H1 (cell line): Measurements from ENCODE around the gene FRMD4A. TPM values are rescaled to one million over a fixed set of nuclear protein-coding genes. Genes with fewer than 3 reads are reported as not detected.

Experiments used
- CTCF ChIA-PET: fragments of 300-600 bp; sonication (Branson Sonifier 250); formaldehyde crosslinking; loops from one replicate; lab custom pipeline; 2021; ENCODE audit not compliant: partially characterized antibody; lab: Charles Lee
- POLR2A ChIA-PET: fragments of 300-600 bp; sonication (Branson Sonifier 250); formaldehyde crosslinking; loops from one replicate; lab custom pipeline; 2021; ENCODE audit warnings: inconsistent platforms; ENCODE audit not compliant: partially characterized antibody; lab: Charles Lee
- DNase-seq, 2 experiments: peaks; one replicate each; pipeline versions ENCODE4 v3.0.0 to v3.0.0-alpha.2; 2010 to 2022; ENCODE audit warnings: low spot score in 2 of 2, low read depth in 1 of 2, mixed read lengths in 1 of 2
- FAIRE-seq: peaks from 2 replicates; lab custom pipeline; 2011; peaks lifted over from hg19 to GRCh38; lab: Jason Lieb, UNC
- H2AFZ ChIP-seq: 2 replicates; pipeline ENCODE4 v1.8.1; 2012; ENCODE audit warnings: low read length, inconsistent platforms
- H2AK5ac ChIP-seq: 2 replicates; pipeline ENCODE4 v1.6.1; 2013; ENCODE audit warnings: low read depth, low read length
- H2BK120ac ChIP-seq: replicated peaks from 2 replicates; pipeline ENCODE3; 2013; ENCODE audit warnings: low read depth, low read length, inconsistent platforms
- H2BK12ac ChIP-seq: 2 replicates; pipeline ENCODE4 v1.6.1; 2013; ENCODE audit warnings: low read depth, low read length
- H2BK15ac ChIP-seq: 2 replicates; pipeline ENCODE4 v1.6.1; 2013; ENCODE audit warnings: low read length
- H2BK20ac ChIP-seq: 2 replicates; pipeline ENCODE4 v1.6.1; 2013; ENCODE audit warnings: low read length
- H2BK5ac ChIP-seq: 2 replicates; pipeline ENCODE4 v1.6.1; 2013; ENCODE audit warnings: low read depth, low read length
- H3K14ac ChIP-seq: 2 replicates; pipeline ENCODE4 v1.6.1; 2013; ENCODE audit warnings: inconsistent platforms; ENCODE audit not compliant: insufficient read length
- H3K18ac ChIP-seq: 2 replicates; pipeline ENCODE4 v1.6.1; 2013; ENCODE audit warnings: low read length; ENCODE audit errors: extremely low read depth
- H3K23ac ChIP-seq: 2 replicates; pipeline ENCODE4 v1.6.1; 2013; ENCODE audit warnings: inconsistent platforms; ENCODE audit not compliant: insufficient read length
- H3K23me2 ChIP-seq: 2 replicates; pipeline ENCODE4 v1.6.1; 2013; ENCODE audit warnings: low read depth, low read length
- H3K27ac ChIP-seq: 2 replicates; pipeline ENCODE4 v1.6.1; 2011; ENCODE audit warnings: low read depth, low read length, inconsistent platforms
- H3K27me3 ChIP-seq, 4 experiments: replicated peaks in 1 of 4; 1 replicate in 1 of 4; 2 replicates in 3 of 4; pipeline versions ENCODE4 v1.6.1 to v1.8.1; 2011 to 2013; ENCODE audit warnings: low read length in 3 of 4, mild to moderate bottlenecking in 3 of 4, inconsistent platforms in 2 of 4, mixed read lengths in 2 of 4, moderate library complexity in 1 of 4; ENCODE audit not compliant: control insufficient read depth in 3 of 4, insufficient read depth in 3 of 4; ENCODE audit errors: extremely low read depth in 1 of 4
- H3K36me3 ChIP-seq, 4 experiments: 2 replicates each; pipeline versions ENCODE4 v1.6.1 to v1.8.1; 2011 to 2013; ENCODE audit warnings: mild to moderate bottlenecking in 4 of 4, low read length in 3 of 4, moderate library complexity in 2 of 4, control low read depth in 1 of 4, inconsistent platforms in 1 of 4; ENCODE audit not compliant: insufficient read depth in 4 of 4, control insufficient read depth in 2 of 4
- H3K4ac ChIP-seq: replicated peaks from 2 replicates; pipeline ENCODE3; 2013; ENCODE audit warnings: low read length, low read depth, mixed read lengths, inconsistent platforms; ENCODE audit not compliant: insufficient read length
- H3K4me1 ChIP-seq, 4 experiments: replicated peaks in 1 of 4; 1 replicate in 1 of 4; 2 replicates in 3 of 4; pipeline versions ENCODE4 v1.6.1 to v1.8.1; 2011 to 2013; ENCODE audit warnings: low read length in 3 of 4, inconsistent platforms in 2 of 4, mixed read lengths in 1 of 4; ENCODE audit not compliant: insufficient read depth in 4 of 4, control insufficient read depth in 3 of 4
- H3K4me2 ChIP-seq, 2 experiments: 2 replicates each; pipeline versions ENCODE4 v1.6.1 to v1.8.1; 2011 to 2013; ENCODE audit warnings: low read depth in 2 of 2, low read length in 2 of 2, control low read depth in 1 of 2, inconsistent platforms in 1 of 2, mild to moderate bottlenecking in 1 of 2; ENCODE audit not compliant: insufficient read depth in 1 of 2
- H3K4me3 ChIP-seq, 4 experiments: fragments of 200-600, 300-600 bp in 1 of 4; sonication (generic), shearing (Covaris generic), sonication (Bioruptor Twin) in 1 of 4; 2 replicates each; pipeline versions ENCODE4 v1.5.1 to v1.8.1; 2011 to 2016; ENCODE audit warnings: low read length in 4 of 4, low read depth in 3 of 4, control low read depth in 2 of 4, inconsistent platforms in 2 of 4, mild to moderate bottlenecking in 2 of 4, mixed read lengths in 1 of 4, moderate library complexity in 1 of 4; ENCODE audit not compliant: insufficient read depth in 2 of 4; ENCODE audit errors: extremely low read depth in 1 of 4
- H3K56ac ChIP-seq: replicated peaks from 2 replicates; pipeline ENCODE3; 2013; ENCODE audit warnings: low read depth, mild to moderate bottlenecking, mixed read lengths, low read length, inconsistent platforms; ENCODE audit not compliant: insufficient read length
- H3K79me1 ChIP-seq: 2 replicates; pipeline ENCODE4 v1.6.1; 2013; ENCODE audit warnings: low read depth, low read length, control low read depth
- H3K79me2 ChIP-seq, 2 experiments: 2 replicates each; pipeline versions ENCODE4 v1.6.1 to v1.8.1; 2012 to 2013; ENCODE audit warnings: low read length in 2 of 2, mild to moderate bottlenecking in 2 of 2, inconsistent platforms in 1 of 2; ENCODE audit not compliant: insufficient read depth in 2 of 2, control insufficient read depth in 1 of 2
- H3K9ac ChIP-seq, 4 experiments: replicated peaks in 1 of 4; 1 replicate in 1 of 4; 2 replicates in 3 of 4; pipeline versions ENCODE4 v1.6.1 to v1.8.1; 2011 to 2013; ENCODE audit warnings: low read depth in 3 of 4, low read length in 3 of 4, control low read depth in 2 of 4, mild to moderate bottlenecking in 2 of 4, moderate library complexity in 2 of 4, inconsistent platforms in 1 of 4; ENCODE audit errors: extremely low read depth in 1 of 4
- H3K9me3 ChIP-seq, 2 experiments: 2 replicates each; pipeline versions ENCODE4 v1.6.1 to v1.8.1; 2012 to 2013; ENCODE audit warnings: mild to moderate bottlenecking in 2 of 2, moderate library complexity in 2 of 2, control low read depth in 1 of 2, inconsistent platforms in 1 of 2, low read depth in 1 of 2, low read length in 1 of 2, mixed read lengths in 1 of 2; ENCODE audit not compliant: insufficient read depth in 2 of 2
- H4K20me1 ChIP-seq, 2 experiments: replicated peaks in 1 of 2; 2 replicates each; pipeline versions ENCODE3 to v1.8.1; 2011 to 2013; ENCODE audit warnings: inconsistent platforms in 2 of 2, low read length in 2 of 2, mild to moderate bottlenecking in 1 of 2; ENCODE audit not compliant: insufficient read depth in 2 of 2, control insufficient read depth in 1 of 2
- H4K5ac ChIP-seq: 2 replicates; pipeline ENCODE4 v1.6.1; 2013; ENCODE audit warnings: low read length, low read depth, mixed read lengths, inconsistent platforms; ENCODE audit not compliant: insufficient read length
- H4K8ac ChIP-seq: 2 replicates; pipeline ENCODE4 v1.8.0; 2013; ENCODE audit warnings: mild to moderate bottlenecking, moderate library complexity, low read length, inconsistent platforms; ENCODE audit not compliant: insufficient read depth; ENCODE audit errors: extremely low read depth
- H4K91ac ChIP-seq: replicated peaks from 2 replicates; pipeline ENCODE3; 2013; ENCODE audit warnings: low read length, mixed read lengths, inconsistent platforms; ENCODE audit not compliant: insufficient read length
- CBX5 ChIP-seq: fragments of 300-800, 300-1000 bp; sonication (generic); IDR thresholded peaks from 2 replicates; pipeline ENCODE4 v1.7.1; 2016; ENCODE audit warnings: antibody characterized with exemption, low read length, low read depth
- CBX8 ChIP-seq: fragments of 300-800, 300-1000 bp; sonication (generic); IDR thresholded peaks from 2 replicates; pipeline ENCODE4 v1.7.1; 2016; ENCODE audit warnings: low read depth, low read length, borderline replicate concordance
- CHD1 ChIP-seq: IDR thresholded peaks from 2 replicates; pipeline ENCODE4 v1.6.1; 2012; ENCODE audit warnings: low read depth, low read length, improper control_type of control experiment
- EP300 ChIP-seq, 2 experiments: IDR thresholded peaks; 1 replicate in 1 of 2; 2 replicates in 1 of 2; pipeline ENCODE4 v1.6.1; 2011 to 2012; ENCODE audit warnings: low read depth in 2 of 2, low read length in 2 of 2, mild to moderate bottlenecking in 2 of 2, borderline replicate concordance in 1 of 2, inconsistent platforms in 1 of 2, moderate library complexity in 1 of 2
- FOSL1 ChIP-seq: IDR thresholded peaks from 2 replicates; pipeline ENCODE4 v1.6.1; 2011; ENCODE audit warnings: mild to moderate bottlenecking, low read depth, low read length, moderate library complexity; ENCODE audit not compliant: insufficient read depth
- HDAC6 ChIP-seq: IDR thresholded peaks from one replicate; pipeline ENCODE4 v1.7.1; 2012; ENCODE audit warnings: low read depth, mild to moderate bottlenecking, inconsistent platforms, low read length, moderate library complexity
- JUND ChIP-seq: IDR thresholded peaks from 2 replicates; pipeline ENCODE4 v1.6.1; 2011; ENCODE audit warnings: mild to moderate bottlenecking, improper control_type of control experiment, low read length
- KDM1A ChIP-seq: fragments of 200-600, 300-600 bp; sonication (generic); IDR thresholded peaks from 2 replicates; pipeline ENCODE4 v1.7.1; 2016; ENCODE audit warnings: mild to moderate bottlenecking, low read length, borderline replicate concordance
- KDM4A ChIP-seq: IDR thresholded peaks from one replicate; pipeline ENCODE4 v1.7.1; 2012; ENCODE audit warnings: low read depth, mild to moderate bottlenecking, moderate library complexity, low read length, inconsistent platforms; ENCODE audit not compliant: severe bottlenecking
- KDM5A ChIP-seq: fragments of 200-600 bp; IDR thresholded peaks from 2 replicates; pipeline ENCODE4 v1.7.1; 2012; ENCODE audit warnings: mild to moderate bottlenecking, low read length, inconsistent platforms, mixed read lengths
- MAFK ChIP-seq: IDR thresholded peaks from 2 replicates; pipeline ENCODE4 v1.6.1; 2012; ENCODE audit warnings: low read depth, mild to moderate bottlenecking, improper control_type of control experiment, low read length
- WGBS, 2 experiments: shearing (Covaris generic) in 1 of 2; methylation state at CpG; one replicate each; pipeline versions ENCODE4 v1.1.6 to v1.1.7; 2013 to 2015; ENCODE audit warnings: low lambda C conversion rate in 2 of 2, mixed read lengths in 2 of 2, inconsistent platforms in 1 of 2, low coverage in 1 of 2, missing lambda C conversion rate in 1 of 2; ENCODE audit not compliant: insufficient replicate concordance in 2 of 2, insufficient coverage in 1 of 2, insufficient read length in 1 of 2; ENCODE audit errors: extremely low coverage in 1 of 2, missing lambda C conversion rate in 1 of 2; 5-methylcytosine and 5-hydroxymethylcytosine counted together
- polyA plus RNA-seq, 7 experiments: library from polyadenylated mRNA; depleted of rRNA in 3 of 7; stranded (reverse) in 5 of 7; unstranded in 2 of 7; fragments of >200 nt in 5 of 7; fragments of 200-250 nt in 2 of 7; gene quantifications; 1 replicate in 5 of 7; 2 replicates in 1 of 7; 4 replicates in 1 of 7; pipeline versions ENCODE4 v1.2.1 to v1.2.3, GENCODE V29; 2011 to 2013; ENCODE audit warnings: missing spikeins in 2 of 7, mixed read lengths in 2 of 7
- total RNA-seq: library from RNA; stranded (reverse); fragmentation: NEBNext Ultra II Directional; extraction: Animal tissue kit (Norgen Biotek cat#: 25700); gene quantifications from 2 replicates; pipeline ENCODE4 v1.2.1, GENCODE V29; 2021
- TF ChIP-seq, protein P1 (sequence below), 3 experiments: IDR thresholded peaks; 1 replicate in 2 of 3; 2 replicates in 1 of 3; pipeline versions ENCODE4 v1.5.1 to v1.6.1; 2011; ENCODE audit warnings: low read length in 3 of 3, mild to moderate bottlenecking in 3 of 3, inconsistent platforms in 2 of 3, low read depth in 1 of 3, moderate library complexity in 1 of 3; ENCODE audit not compliant: insufficient read depth in 1 of 3; ENCODE audit errors: control extremely low read depth in 1 of 3

The FRMD4A gene
- total and polyA plus RNA-seq, 2 of the 8 experiments (the other 6 are each of a cell fraction or from before 2014, with no cell fraction given), result 38.6 to 39.6 TPM

DNA sequence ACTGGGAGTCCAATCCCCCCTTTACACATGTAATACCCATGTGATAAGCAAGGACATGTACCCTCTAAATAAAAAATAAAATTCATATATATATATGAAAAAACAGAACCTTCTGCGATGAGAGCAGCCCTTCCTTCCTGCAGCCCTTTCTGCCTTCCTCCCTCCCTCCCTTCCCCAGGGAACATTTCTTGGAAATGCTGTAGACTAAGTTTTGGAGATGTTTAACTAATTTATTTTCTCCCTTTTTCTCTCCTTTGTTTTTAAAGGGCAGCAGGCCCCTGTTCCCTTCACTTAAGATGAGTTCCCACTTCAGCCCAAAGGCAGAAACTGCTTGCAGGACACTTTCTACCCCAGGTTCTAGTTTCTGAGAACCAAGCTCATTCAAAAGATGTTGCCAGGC, 179.2 kb downstream of the FRMD4A start:
- Histone ChIP-seq H3K27me3 (no peaks in the 10 kb centered on the region), H3K4me1 (no peaks in the 10 kb centered on the region), H2BK12ac (no peak overlapping the region), H4K20me1 (no peaks in the 10 kb centered on the region), H3K27ac (no peak overlapping the region), H3K23me2 (no peaks in the 10 kb centered on the region), H2BK120ac (no peak overlapping the region), H3K4me3 (no peak overlapping the region), H4K8ac (no peak overlapping the region), H3K79me2 (no peaks in the 10 kb centered on the region), H3K9ac (no peak overlapping the region), H3K4ac (no peak overlapping the region), H3K36me3 (no peaks in the 10 kb centered on the region), H2BK20ac (no peak overlapping the region), H3K56ac (no peak overlapping the region), H3K4me2 (no peak overlapping the region), H3K9me3 (no peaks in the 10 kb centered on the region; a peak in 1 of 4 replicates), H4K5ac (no peak overlapping the region), H3K18ac (no peak overlapping the region), H4K91ac (no peak overlapping the region), H2BK15ac (no peak overlapping the region), H2AK5ac (no peak overlapping the region), H2BK5ac (no peak overlapping the region), H3K14ac (no peak overlapping the region), H3K23ac (no peak overlapping the region), H2AFZ (no peak overlapping the region), H3K79me1 (no peaks in the 10 kb centered on the region)
- no peak for DNase-seq
- WGBS, 2 experiments, result 100% methylated on average over 1 of the region's 1 CpG; no CpG with 5 or more reads in 1 of the 2 experiments
- POLR2A ChIA-PET, result no interaction called here
- CTCF ChIA-PET, result no interaction called here
- FAIRE-seq, result no peak
- TF ChIP-seq FOSL1, result no peak
- TF ChIP-seq KDM5A, result no peak
- TF ChIP-seq HDAC6, result no peak
- no peak for TF ChIP-seq EP300 (IDR thresholded peaks at IDR 0.05; ENCODE audit: borderline replicate concordance in 1 of 2, low read depth in 2 of 2, low read length in 2 of 2)
- TF ChIP-seq, protein P1, sequence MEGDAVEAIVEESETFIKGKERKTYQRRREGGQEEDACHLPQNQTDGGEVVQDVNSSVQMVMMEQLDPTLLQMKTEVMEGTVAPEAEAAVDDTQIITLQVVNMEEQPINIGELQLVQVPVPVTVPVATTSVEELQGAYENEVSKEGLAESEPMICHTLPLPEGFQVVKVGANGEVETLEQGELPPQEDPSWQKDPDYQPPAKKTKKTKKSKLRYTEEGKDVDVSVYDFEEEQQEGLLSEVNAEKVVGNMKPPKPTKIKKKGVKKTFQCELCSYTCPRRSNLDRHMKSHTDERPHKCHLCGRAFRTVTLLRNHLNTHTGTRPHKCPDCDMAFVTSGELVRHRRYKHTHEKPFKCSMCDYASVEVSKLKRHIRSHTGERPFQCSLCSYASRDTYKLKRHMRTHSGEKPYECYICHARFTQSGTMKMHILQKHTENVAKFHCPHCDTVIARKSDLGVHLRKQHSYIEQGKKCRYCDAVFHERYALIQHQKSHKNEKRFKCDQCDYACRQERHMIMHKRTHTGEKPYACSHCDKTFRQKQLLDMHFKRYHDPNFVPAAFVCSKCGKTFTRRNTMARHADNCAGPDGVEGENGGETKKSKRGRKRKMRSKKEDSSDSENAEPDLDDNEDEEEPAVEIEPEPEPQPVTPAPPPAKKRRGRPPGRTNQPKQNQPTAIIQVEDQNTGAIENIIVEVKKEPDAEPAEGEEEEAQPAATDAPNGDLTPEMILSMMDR (IDR thresholded peaks at IDR 0.05; ENCODE audit: control extremely low read depth in 1 of 3, insufficient read depth in 1 of 3, low read depth in 1 of 3, low read length in 3 of 3), result no peak
- TF ChIP-seq MAFK, result no peak
- no peak for TF ChIP-seq CHD1
- TF ChIP-seq JUND, result no peak
- no peak for TF ChIP-seq CBX8
- TF ChIP-seq KDM4A, result no peak
- no peak for TF ChIP-seq KDM1A
- no peak for TF ChIP-seq CBX5
